GM15510 (cell line): ENCODE data around the gene PCDHB3.

Experiments
- POLR2A ChIP-seq: IDR thresholded peaks from 3 replicates; pipeline ENCODE4 v1.6.1; 2011; ENCODE audit warnings: borderline replicate concordance; ENCODE audit not compliant: insufficient read length; ENCODE audit errors: extremely low read depth

The PCDHB3 gene

GRCh38 chr5:141135030-141135717, 34.9 kb downstream of the PCDHB3 start, which contains the start of gene PCDHB5:
Gene PCDHB5 (plus strand): TSS chr5:141135206. CDS start chr5:141135435, 229 bp downstream.
- no peak for TF ChIP-seq POLR2A

GRCh38 chr5:141135718-141136266, 35.5 kb downstream of the PCDHB3 start:
- TF ChIP-seq POLR2A: no peak

- TF ChIP-seq POLR2A: no peak
Measured at GRCh38 chr5:141149812-141150211, 49.5 kb downstream of the PCDHB3 start, which contains the start of gene PCDHB6. Gene PCDHB6 (plus strand): TSS chr5:141150057. CDS start chr5:141150258, 201 bp downstream.

GRCh38 chr5:141150224-141150992, 50.1 kb downstream of the PCDHB3 start:
- TF ChIP-seq POLR2A: no peak

- no peak for TF ChIP-seq POLR2A
Measured at GRCh38 chr5:141150993-141151325, 50.7 kb downstream of the PCDHB3 start.
